ENCODE data around the gene PSMD11.
"Not testable (repeated sequence)": the region's sequence is repeated elsewhere in the genome, so short reads cannot be mapped to it uniquely, and the experiment has no call there.

Gene PSMD11

DNA sequence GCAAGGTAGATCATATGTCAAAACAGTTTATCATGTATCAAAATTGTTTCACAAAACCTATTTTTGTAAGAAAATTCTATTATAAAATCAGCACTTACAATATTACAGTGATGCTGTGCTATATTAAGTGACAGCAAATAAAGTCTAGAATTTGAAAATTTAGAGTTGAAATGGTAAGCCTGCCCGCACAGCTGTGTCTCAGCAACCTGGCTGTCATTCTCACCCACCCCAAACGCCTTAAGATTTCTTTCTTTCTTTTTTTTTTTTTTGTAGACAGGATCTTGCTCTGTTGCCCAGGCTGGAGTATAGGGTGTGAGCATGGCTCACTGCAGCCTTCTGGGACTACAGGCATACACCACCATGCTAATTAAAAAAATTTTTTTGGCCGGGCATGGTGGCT lies 69.3 kb downstream of the PSMD11 start:
- no peak for DNase-seq (ENCODE audit: low read depth, low spot score)

DNA sequence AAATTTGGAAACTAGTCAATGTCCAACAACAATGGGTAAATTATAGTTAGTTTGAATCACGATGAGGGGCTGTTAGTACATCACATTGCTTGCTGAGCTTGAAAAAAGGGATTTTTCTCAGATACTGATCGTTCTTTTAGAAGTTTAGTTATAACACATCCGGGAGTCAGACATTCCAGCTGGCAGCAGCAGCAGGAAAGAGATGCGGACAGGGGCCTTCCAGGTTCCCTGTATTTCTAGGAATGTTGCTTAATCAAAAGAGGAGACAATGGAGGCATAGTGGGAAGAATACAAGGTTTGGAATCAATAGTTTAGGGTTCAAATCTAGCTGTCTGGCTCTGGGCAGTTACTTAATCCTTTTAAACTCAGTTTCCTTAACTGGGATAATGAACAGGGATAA lies 70.3 kb downstream of the PSMD11 start:
- no peak for DNase-seq (ENCODE audit: low read depth, low spot score)

DNA sequence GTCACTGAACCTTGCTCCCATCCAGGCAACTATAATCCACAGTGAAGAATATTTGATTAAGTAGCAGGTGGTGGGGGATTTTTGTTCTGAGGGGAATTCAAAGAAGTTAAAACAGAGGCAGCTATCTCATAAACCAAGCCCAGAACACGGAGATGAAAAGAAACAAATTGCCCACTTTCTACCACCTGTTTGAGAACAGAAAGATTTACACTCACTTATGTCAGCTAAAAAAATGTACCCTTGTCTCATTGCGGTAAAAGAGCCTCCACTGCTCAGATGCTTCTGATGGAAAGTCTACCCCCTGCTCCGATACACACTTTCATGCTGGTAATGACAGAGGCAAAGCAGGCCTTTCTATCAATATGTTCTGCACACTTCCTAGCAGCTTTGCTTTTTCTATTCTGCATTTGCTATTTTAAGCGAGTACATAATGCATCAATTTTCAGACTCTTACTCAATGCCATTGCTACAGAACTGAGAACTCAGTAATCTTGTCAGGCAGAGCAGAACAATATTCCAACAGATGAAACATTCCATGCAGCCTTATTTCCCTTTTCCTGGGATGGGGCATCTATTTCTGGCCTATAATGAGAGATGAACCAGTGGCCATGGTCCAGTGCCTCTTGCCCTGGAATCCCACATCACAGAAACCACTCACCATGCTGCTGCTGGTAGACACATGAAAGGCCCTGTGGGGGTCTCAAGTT lies 71.5 kb downstream of the PSMD11 start:
- no peak for DNase-seq (ENCODE audit: low read depth, low spot score)

DNA sequence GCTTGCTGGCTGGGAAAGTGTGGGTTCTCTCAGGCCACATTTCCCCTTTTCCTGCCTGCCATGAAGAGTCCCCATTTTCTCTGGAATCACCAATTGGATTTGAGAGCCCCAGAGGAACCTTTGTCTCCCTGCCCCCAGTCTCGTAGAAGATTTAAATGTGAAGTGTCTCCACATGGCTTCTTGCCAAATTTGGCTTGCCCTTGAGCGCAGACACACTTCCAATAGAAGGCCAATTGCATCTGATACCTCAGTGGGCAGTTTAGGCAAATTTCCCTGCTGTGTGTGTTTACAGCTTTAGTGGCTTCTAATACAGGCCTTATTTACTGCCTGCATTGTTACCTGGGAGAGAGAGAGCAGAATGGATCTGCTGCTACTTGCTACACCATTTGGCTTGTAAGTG lies 72.1 kb downstream of the PSMD11 start:
- no peak for DNase-seq (ENCODE audit: low read depth, low spot score)

DNA sequence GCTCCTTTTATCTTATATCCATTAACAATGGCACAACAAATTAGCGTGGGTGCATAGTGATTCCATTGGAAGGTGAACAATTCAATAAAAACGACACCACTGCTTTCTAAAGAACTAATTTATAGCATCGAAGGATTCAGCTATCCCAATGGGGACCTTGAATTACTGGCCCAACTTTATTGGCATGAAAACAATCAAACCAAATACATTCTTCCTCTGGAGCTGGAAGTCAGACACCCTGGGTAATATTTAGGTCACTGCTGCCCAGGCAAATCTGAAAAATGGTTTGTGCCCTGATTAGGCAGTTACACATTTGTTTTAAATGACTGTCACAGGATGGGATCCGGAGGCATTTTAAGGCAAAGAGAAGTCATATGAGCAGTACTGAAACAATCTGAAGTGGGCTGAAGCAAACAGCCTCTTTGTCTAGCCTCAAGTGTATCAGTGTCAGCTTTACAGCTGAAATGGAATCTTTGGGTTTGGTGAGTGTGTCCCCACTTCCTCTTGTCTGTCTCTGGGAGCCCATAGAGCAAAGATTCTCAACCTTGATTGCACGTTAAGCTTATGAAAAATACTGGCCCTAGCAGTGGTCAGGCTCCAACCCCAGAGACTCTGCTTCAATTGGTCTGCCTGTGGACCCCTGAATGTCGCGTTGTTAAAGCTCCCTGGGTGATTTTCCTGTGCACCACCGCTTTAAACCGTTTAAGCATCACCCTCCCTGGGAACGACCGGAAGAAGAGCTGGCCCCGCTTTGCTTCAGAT lies 72.8 kb downstream of the PSMD11 start:
- DNase-seq (ENCODE audit: low read depth, low spot score), result no peak

DNA sequence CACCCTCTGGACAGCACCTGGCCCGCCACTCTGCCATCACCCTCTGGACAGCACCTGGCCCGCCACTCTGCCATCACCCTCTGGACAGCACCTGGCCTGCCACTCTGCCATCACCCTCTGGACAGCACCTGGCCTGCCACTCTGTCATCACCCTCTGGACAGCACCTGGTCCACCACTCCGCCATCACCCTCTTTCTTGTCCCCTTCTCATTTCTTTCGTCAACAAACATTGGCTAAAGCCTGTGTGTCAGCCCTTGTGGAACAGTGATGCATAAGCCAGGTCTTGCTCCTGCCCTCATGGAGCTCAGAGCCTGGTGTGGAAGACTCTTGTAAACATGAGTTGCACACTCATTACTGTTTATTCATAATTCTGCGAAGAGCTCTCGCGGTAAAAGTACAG lies 73.7 kb downstream of the PSMD11 start:
- DNase-seq (ENCODE audit: low read depth, low spot score), result no peak

DNA sequence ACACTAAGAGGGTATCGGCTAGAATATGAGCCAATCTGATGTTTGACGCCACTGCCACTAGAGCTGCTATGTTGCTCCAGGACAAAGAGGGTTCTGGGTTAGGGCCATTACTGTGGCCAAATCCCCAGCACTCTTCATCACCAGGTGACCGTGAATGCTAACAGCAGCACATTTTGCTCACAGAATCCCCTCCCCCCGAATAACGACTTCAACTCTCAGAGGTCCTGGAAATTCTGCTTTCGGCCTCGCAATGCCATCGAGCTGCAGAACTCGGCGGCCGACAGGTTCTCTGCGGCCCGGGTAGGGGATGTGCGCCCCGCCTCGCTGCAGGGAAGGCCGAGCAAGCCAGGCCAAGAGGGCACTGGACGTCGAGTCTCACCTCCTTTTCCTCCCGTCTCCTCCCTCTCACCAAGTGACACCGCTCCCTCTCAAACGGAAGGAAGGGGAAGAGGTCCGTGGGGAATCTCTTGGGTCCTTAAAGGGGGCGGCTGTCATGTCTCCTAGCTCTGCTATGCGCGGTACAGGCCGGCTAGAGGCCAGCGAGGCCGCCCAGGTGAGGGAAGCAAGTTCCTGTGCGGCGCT lies 74.4 kb downstream of the PSMD11 start:
- no peak for DNase-seq (ENCODE audit: low read depth, low spot score)

DNA sequence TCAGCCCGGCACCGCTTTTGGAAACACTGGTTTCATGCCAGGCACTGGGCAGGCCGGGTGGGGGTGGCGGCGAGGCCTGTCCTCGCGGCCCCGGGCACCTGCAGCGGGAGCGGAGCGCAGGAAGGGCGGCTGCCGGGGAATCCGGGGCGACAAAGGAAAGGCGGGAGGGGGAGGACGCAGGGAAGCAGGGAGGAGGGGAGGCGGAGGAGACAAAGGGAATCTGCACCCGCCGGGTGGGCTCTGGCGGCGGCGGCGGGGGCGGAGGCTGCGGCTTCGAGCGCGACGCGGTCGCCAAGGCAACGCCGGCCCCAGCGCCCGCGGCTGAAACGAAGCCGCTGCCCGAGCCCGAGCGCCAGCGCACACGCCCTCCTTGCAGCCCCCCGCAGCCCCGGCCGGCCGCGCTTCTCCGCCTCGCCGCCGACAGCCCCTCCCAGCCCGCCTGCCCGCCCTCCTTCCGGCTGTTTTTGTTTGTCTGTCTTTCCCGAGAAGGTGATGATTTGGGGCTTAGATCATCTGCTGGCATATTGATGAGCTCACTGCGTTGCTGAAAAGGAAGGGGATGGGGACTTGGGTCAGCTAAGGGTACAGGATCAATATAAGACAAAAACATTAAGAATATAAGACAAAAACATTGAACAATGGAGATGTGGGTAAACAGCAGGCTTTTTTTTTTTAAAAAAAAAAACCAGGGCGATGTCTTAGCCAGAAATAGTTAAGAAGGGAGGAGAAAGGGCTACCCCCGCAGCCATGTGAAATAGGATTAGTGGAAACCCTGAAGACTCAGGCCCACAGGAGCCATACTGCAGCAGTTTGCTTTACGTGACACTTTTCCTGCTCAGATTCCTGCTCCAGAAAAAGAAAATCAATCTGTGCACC lies 75.2 kb downstream of the PSMD11 start:
- DNase-seq (ENCODE audit: low read depth, low spot score), result peak; percentile 66

DNA sequence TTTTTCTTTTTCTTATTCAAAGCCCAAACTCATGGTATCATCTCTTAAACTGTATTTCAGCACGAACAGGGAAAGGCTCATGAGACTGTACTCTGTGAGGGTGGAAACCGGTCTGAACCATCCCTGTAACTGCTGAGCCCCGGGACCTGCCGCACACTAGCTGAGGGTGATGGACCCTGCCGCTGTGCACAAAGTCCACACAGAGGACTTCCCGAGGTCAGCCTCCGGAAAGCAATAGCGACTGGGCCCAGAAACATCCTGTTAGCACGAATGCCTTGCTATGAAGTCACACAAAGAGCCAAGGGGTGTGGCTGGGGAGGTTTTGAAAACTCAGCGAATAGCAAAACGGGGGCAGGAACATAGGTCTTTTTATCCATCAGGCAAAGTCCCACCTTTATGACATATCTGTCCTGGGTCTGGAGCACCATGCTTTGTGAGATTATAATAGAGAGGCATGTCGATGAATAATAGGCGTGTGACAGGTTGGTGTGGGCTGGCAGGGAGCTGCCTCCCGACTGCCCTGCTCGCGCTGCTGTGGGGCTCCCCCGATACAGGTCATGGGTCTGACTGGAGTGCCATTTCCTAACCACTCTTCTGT lies 75.9 kb downstream of the PSMD11 start:
- peak; percentile 52 for DNase-seq (ENCODE audit: low read depth, low spot score)

DNA sequence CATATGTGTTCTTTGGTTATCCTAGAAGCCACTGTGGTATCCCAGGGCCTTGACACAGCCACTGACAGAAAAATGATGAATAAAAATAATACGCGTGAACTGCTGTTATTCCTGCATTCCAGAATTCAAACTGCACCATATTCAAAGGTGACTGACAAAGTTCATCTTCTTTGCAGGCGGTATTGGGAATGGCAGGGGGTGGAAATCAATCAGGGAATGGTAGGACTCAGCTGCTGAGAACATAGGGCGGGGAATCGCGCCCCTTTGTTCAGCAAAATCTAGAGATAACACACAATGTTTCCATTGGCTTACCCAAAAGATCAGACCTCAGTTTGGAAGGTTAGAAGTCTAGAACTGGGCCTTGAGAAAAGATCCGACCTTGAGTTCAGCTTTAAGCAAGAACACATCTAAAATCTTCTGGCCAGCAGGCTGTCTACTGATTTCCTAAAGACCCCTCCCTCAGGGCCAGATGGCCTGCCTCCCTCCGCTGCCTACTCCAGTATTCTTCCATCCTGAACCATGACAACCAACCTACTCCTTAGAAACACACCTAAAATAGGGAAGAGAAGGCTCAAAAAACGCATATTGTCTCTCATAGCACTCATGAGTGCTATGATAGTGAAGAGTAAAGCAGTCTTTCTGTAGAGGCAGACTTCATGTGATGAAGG lies 76.6 kb downstream of the PSMD11 start:
- no peak for DNase-seq (ENCODE audit: low read depth, low spot score)

DNA sequence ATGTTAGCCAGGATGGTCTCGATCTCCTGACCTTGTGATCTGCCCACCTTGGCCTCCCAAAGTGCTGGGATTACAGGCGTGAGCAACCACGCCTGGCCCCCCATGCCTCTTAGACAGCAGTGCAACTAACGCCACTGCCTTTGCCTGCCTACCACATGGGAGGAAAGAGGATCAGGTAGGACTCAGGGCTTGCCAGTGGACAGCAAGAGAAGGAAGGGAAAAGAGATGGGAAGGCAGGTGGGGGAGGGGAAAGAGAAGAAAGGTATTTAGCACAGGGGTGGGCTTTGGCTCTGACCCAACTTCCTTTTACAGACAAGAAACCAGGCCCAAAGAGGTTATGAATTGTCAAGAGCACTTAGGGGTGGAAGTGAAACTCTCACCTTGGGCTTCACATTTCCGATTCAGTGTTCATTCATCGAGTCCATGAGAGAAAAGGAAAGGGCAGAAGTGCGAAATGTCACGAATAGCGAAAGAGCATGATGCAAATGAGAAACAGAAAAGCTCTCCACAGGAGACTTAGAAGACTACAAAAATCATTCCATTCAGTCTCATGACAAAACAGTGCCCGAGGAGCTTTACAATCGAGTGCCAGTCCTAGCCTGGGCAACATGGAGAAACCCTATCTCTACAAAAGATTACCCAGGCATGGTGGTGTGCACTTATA lies 78.8 kb downstream of the PSMD11 start:
- DNase-seq (ENCODE audit: low read depth, low spot score), result no peak

DNA sequence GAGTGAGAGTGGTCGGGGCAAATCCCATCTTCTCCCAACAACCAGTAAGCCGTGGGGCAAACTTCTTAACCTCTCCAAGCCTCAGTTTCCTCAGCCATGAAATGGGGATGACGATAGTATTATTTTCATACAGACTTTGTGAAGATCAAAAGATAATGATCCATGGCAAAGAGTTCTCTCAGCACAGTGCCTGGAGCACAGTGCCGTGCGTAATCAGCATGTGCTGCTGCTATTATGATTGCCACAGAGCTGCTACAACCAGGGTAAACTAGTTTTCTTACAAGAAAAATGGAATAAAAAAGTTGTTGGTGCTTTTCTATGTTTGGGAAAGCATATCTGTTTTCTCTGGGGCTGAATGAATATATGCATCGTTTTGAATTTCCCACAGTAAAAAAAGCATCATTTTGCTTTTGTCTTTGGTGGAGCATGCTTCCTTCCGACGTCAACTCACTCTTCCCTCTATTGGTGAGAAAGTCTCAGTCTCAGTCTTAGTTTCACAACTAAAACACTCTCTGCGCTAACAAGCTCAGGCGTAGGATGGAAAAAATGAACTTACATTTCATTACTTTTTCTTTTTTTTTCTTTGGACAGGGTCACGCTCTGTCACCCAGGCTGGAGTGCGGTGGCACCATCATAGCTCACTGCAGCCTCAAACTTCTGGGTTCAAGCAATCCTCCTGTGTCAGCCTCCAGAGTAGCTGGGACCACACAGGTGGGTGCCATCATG lies 79.7 kb downstream of the PSMD11 start:
- no peak for DNase-seq (ENCODE audit: low read depth, low spot score)

DNA sequence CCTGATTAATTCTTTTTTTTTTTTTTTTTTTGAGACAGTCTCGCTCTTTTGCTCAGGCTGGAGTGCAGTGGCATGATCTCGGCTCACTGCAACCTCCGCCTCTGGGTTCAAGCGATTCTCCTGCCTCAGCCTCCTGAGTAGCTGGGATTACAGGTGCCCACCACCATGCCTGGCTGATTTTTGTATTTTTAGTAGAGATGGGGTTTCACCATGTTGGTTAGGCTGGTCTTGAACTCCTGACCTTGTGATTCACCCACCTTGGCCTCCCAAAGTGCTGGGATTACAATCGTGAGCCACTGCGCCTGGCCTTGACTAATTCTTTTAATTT lies 80.2 kb downstream of the PSMD11 start:
- DNase-seq (ENCODE audit: low read depth, low spot score), result not testable (repeated sequence)

DNA sequence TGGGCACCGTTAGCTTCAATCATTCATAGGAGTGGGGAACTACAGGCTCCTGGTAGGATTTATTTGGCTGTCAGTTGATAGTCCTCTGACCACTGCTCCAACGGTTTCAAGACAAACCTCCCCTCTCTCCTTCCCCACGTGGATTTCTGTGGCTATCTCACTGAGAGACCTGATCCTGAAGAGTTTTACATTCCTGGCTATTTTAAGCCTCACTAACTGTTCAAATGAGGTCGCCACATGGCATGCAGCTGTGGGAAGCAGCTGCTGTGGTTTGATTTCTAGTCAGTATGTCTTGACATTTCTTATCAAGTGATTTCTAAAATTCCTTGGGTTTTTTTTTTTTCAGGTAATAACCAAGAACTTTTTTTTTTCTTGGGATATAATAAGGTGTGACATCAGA lies 80.8 kb downstream of the PSMD11 start:
- DNase-seq (ENCODE audit: low read depth, low spot score), result peak; percentile 68

DNA sequence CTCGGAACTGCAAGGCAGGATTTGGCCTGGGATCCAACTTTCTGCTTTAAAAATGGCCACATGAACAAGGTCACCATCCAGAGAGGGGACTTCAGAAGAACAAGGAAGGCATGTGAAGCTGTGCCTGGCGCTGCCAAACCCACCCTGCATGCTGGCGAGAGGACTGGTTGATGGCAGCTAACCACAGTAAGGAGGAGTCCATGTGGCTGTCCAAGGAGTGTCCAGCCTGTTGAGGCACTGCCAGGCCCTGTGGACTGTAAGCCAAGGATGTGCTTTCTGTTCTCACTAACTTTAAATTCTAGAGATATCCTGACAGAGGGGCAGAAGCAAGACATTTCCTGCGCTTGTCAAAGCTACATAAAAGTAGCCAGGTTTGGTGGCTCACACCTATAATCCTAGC lies 82.8 kb downstream of the PSMD11 start:
- DNase-seq (ENCODE audit: low read depth, low spot score), result no peak

DNA sequence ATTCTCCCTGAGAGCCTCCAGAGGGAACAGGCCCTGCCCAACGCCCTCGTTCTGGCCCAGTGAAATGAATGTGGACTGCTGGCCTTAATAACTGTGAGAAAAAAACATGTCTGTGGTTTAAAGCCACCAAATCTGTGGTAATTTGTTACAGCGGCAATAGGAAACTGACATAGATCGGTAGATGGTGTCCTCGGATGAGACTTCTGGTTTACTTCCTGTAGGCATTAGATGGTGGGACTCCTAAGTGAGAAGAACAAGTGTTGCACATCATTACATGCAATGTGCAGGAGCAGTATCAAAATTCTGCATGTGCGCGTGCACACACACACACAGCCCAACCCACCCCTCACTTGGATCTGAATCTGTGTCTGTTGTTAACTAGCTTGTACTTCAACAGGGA lies 84.5 kb downstream of the PSMD11 start:
- no peak for DNase-seq (ENCODE audit: low read depth, low spot score)

DNA sequence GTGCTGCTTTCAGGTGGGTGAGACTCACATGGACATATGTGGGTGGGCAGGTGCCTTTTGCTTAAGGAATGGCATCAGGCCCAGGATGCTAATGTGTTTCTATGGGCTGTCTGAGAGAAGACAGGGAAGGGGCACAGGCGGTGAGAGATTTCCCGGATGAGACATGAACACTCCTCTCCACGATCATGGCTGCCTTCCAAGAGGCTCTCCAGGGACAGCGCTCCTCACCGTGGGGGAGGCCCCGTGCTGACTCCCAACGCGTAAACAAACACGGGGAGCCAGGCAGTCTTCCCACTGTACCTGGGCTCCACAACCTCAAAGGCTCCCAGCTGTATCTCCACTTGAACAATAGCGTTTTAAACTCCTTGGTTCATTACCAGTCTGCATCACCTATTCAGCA lies 85.3 kb downstream of the PSMD11 start:
- DNase-seq (ENCODE audit: low read depth, low spot score), result no peak

All from astrocyte of the hippocampus (primary cell).